Measurements from ENCODE around the gene KLLN.
"Not testable (repeated sequence)": the region's sequence is repeated elsewhere in the genome, so short reads cannot be mapped to it uniquely, and the experiment has no call there.

The KLLN gene

GRCh38 chr10:87838650-87839049 is 24.7 kb downstream of the KLLN start:
- DNase-seq: no peak

GRCh38 chr10:87837445-87837844 is 25.9 kb downstream of the KLLN start:
- no peak for DNase-seq

GRCh38 chr10:87836098-87836497 is 27.2 kb downstream of the KLLN start:
- DNase-seq: no peak

- DNase-seq: no peak
Measured at GRCh38 chr10:87829986-87830729, 33.2 kb downstream of the KLLN start.

- not testable (repeated sequence) for DNase-seq
Measured at GRCh38 chr10:87829051-87829450, 34.3 kb downstream of the KLLN start.

- no peak for DNase-seq
Measured at GRCh38 chr10:87827681-87828080, 35.7 kb downstream of the KLLN start.

GRCh38 chr10:87826653-87827052 is 36.7 kb downstream of the KLLN start:
- DNase-seq: no peak

GRCh38 chr10:87819289-87819585 is 44.1 kb downstream of the KLLN start:
- no peak for DNase-seq

GRCh38 chr10:87818505-87819288 is 44.6 kb downstream of the KLLN start:
- DNase-seq: peak; percentile 44

- peak; percentile 91 for DNase-seq
Measured at GRCh38 chr10:87817609-87818504, 45.5 kb downstream of the KLLN start, which contains the start of gene ATAD1. TSS of gene ATAD1 (minus strand) at chr10:87818226. CDS start at chr10:87814599, 3,627 bp downstream.

GRCh38 chr10:87816898-87817608 is 46.3 kb downstream of the KLLN start:
- peak; percentile 20 for DNase-seq

- peak; percentile 57 for DNase-seq
Measured at GRCh38 chr10:87816163-87816897, 47.0 kb downstream of the KLLN start.
